ENCODE measurements around the gene NRP1.

GRCh38 chr10:33180921-33181320 is 153.5 kb downstream of the NRP1 start:
- TF ChIP-seq CTCF (IDR thresholded peaks at IDR 0.05; ENCODE audit: control extremely low read depth in 1 of 3, insufficient read depth in 1 of 3, low read depth in 1 of 3, low read length in 3 of 3) (no peak), POLR2AphosphoS5 (IDR thresholded peaks at IDR 0.05; ENCODE audit: low read depth, low read length) (no peak), CBX5 (IDR thresholded peaks at IDR 0.05; ENCODE audit: low read depth, low read length) (no peak), TEAD4 (IDR thresholded peaks at IDR 0.05; ENCODE audit: low read depth, low read length) (no peak), CHD1 (IDR thresholded peaks at IDR 0.05; ENCODE audit: low read depth, low read length) (no peak), EP300 (IDR thresholded peaks at IDR 0.05; ENCODE audit: borderline replicate concordance in 1 of 2, low read depth in 2 of 2, low read length in 2 of 2) (no peak), JUN (IDR thresholded peaks at IDR 0.05; ENCODE audit: low read depth, low read length) (no peak), RAD21 (IDR thresholded peaks at IDR 0.05 in 1 of 2, conservative IDR thresholded peaks at IDR 0.05 in 1 of 2; ENCODE audit: low read depth in 2 of 2, low read length in 2 of 2) (no peak)
